OCI-LY3 (cell line): ENCODE data around the gene TPTE2.
"Not testable (repeated sequence)": the region's sequence is repeated elsewhere in the genome, so short reads cannot be mapped to it uniquely, and the experiment has no call there.

ENCODE experiments used
- CTCF ChIP-seq: fragments of 200-600, 300-600 bp; sonication (generic); IDR thresholded peaks from 2 replicates; pipeline ENCODE4 v1.5.1; 2014; ENCODE audit warnings: antibody characterized with exemption, low read length, low read depth
- EZH2phosphoT487 ChIP-seq: fragments of 200-600 bp; shearing (Covaris generic); IDR thresholded peaks from 2 replicates; pipeline ENCODE4 v1.6.1; 2018; ENCODE audit warnings: antibody characterized with exemption, mixed run types, low read depth

DNA sequence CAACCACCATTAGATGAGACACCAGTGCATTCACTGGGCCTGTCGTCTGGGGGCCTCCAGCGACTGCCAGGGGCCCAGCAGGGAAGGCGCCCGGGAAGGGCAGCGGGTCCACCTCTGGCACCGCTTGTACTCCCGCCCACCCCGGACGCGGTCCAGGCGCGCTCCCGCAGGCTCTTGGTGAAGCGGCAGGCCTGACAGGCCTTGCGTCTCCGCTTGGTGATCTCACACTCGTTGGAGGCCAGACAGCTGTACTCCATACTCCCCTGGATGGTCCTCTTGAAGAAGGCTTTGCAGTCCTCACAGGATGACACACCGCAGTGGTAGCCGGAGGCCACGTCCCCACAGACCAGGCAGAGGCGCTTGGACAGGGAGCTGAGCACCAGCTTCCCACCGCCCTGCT lies 660 bp downstream of the TPTE2 start:
- not testable (repeated sequence) for TF ChIP-seq CTCF, EZH2phosphoT487
